Activated CD8-positive, alpha-beta memory T cell treated with anti-CD3 and anti-CD28 coated beads, Interleukin-2, amount 50 U/mL, for 4 hours (primary cell): ENCODE measurements around the gene GAL3ST2.
"Not testable (repeated sequence)": the region's sequence is repeated elsewhere in the genome, so short reads cannot be mapped to it uniquely, and the experiment has no call there.

ENCODE experiments used
- DNase-seq: peaks from one replicate; pipeline ENCODE4 v3.0.0-alpha.2; 2020

The GAL3ST2 gene

DNA sequence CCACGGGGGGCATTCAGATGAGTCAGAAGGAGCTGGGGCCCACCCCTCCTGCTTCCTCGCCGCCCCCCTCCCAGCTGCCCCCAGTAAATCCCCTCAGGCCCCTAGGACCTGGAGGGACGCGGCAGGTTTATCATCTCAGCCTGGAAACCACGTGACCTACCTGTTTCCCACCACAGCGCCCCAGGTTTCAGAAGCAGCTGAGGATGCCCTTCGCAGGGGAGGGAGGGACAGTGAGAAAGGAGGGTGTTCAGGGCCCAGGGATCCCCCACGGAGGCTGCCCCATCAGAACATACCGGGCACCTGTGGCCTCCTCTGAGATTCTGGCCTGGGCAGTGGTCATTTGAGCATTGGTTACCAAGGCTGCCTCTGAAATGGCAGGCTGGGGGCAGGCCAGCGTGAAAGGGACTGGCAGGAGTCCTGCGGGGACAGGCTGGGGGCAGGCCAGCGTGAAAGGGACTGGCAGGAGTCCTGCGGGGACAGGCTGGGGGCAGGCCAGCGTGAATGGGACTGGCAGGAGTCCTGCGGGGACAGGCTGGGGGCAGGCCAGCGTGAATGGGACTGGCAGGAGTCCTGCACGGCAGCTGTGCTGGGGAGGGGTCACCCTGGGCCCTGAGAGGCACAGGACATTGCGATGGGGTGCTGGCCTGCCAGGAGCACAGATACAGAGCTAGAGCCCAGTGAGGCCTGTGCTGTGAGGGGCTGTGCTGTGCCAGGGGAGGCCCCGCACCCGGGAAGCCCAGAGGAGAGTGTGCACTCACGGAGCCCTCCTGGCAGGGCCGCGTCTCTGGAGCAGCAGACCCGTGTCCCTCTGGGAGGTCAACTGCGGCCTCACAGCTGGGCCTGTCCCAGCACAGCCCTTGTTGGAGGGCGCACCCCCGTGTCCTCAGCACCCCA lies 33.9 kb downstream of the GAL3ST2 start:
- no peak for DNase-seq

DNA sequence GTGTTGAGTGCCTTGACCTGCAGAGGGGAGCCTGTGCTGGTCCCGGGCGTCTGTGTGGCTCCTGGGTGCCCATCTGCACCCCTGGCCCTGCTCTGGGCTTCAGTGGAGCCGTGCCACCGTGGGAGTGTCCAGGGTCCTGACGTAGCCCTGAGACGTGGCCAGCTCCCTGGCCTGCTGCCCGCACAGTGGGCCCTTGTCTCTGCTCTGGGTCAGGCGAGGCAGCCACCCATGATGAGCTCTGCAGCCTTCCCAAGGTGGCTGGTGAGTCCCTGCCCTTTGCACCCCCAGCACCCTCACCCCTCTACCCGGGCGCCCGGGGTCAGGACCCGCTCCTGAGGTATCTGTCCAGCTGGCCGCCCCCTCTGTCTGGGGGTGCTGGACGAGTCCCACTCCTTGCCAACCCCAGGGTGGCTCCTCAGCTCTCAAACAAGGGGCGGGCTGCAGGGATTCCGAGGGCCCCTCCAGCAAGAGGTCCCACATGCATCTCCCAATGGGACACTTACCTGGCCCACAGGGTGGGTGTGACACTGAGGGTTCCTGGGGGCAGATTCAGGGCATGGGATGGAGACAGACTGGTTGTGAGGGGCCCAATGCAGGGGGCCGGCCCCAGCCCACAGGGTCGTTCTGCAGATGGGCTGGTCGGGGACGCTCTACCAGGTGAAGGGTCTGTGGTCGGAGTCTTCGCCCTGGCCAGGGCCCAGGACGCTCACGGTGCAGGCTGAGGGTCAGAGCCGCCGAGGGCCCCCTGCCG lies 34.8 kb downstream of the GAL3ST2 start:
- DNase-seq = no peak

DNA sequence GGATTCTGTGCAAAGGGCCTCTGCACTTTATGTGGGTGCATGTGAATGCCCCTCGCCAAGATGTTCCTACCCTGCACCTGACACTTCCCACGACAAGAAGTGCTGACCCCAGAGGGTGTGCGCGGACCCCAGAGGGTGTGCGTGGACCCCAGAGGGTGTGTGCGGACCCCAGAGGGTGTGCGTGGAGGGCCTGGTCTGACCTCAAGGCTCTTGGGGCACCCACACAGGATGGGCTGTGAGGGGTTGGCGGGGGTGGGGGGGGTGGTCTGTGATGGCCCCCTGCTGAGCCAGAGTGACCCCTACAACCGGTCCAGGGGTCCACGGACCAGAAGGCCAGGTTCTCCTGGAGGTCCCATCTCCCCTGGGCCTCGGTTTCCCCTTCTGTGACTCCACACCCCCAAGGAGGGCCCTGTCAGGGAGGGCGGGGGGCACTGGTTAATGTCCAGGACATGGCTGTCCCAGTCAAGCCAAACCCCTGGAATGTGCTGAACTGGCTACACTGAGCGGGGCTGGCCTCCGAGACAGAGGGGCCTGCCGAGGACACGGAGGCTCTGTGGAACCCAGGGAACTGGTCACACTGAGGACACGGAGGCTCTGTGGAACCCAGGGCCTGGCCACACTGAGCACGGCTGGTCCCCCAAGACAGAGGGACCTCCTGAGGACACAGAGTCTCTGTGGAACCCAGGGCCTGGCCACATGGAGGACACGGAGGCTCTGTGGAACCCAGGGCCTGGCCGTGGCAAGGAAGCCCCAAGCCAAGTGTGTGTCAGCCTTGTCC lies 35.5 kb downstream of the GAL3ST2 start:
- no peak for DNase-seq

DNA sequence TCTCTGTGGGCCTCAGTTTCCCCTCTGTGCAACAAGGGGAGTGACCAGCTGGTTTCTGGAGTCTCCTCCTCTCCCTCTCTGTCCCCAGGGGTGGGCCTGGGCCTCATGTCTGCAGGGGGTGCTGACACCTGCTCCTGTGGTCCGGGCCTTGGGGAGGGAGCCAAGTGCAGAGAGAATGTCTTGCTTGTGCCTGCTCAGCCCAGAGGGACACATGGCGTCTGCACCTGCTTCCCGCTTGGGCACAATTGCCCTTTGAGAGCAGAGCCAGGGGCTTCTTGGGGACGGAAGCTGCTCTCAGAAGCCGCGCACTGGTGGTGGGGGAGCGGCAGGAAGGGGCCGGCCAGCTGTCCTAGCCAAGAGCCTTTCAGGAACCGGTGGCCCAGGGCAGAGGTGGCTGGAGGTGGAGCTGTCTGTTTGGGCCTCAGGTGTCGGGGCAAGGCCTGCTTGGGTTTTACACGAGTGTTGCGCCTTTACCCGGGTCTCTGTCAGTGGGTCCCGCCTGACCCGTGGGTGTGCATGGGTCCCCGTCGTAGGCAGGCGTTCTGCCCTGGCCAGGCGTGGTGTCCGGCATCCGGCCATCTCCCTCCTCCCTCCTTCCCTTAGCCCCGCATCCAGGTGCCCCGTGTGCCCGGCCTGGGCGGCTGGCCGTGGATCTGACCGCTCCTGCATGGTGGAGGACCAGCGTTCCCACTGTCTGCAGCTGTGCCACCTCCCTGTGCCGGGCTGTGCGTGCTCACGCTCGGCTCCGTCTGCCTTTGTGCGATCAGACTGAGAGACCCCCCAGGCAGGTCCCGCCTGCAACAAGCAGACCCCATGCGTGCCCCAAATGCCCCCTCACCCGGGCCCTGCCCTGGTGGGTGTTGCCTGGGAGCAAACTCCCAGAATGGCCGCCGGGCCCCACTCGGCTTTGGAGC lies 36.4 kb downstream of the GAL3ST2 start:
- peak; percentile 13 for DNase-seq

DNA sequence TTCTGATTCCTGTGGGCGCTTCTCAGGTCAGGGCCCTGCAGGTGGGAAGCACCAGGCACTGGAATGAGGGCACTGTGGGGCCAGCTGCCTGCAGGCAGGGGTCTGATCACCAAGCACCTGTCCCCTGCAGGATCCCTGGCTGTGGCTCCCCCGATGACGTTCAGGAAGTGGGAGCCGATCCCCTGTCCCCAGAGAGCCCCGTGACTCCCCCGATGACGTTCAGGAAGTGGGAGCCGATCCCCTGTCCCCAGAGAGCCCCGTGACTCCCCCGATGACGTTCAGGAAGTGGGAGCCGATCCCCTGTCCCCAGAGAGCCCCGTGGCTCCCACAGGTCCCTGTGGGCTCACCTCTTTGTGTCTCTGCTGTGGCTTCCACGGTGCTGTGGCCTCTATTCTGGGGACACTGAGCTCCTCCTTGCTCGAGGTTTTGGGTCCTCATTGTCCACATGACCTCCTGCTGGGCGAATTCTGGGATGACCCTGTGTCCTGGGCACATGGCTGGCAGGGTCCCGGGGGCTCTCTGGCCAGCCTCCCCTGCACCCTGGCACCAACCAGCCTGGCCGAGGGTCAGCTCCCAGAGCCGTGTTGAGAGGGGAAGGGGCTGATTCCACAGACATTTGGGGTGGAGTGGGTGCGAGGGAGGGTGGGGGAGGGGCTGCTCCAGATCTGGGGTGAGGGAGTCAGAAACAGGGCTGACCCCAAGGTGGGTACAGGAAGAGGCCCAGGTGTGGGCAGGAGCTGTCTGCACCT lies 37.2 kb downstream of the GAL3ST2 start:
- DNase-seq = peak; percentile 14

DNA sequence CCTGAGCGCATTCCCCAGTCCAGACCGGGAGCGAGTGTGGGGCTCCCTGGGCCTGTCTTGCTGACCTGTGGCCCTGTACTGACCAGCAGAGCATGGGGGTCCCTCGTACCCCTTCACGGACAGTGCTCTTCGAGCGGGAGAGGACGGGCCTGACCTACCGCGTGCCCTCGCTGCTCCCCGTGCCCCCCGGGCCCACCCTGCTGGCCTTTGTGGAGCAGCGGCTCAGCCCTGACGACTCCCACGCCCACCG lies 37.7 kb downstream of the GAL3ST2 start:
- DNase-seq = no peak

DNA sequence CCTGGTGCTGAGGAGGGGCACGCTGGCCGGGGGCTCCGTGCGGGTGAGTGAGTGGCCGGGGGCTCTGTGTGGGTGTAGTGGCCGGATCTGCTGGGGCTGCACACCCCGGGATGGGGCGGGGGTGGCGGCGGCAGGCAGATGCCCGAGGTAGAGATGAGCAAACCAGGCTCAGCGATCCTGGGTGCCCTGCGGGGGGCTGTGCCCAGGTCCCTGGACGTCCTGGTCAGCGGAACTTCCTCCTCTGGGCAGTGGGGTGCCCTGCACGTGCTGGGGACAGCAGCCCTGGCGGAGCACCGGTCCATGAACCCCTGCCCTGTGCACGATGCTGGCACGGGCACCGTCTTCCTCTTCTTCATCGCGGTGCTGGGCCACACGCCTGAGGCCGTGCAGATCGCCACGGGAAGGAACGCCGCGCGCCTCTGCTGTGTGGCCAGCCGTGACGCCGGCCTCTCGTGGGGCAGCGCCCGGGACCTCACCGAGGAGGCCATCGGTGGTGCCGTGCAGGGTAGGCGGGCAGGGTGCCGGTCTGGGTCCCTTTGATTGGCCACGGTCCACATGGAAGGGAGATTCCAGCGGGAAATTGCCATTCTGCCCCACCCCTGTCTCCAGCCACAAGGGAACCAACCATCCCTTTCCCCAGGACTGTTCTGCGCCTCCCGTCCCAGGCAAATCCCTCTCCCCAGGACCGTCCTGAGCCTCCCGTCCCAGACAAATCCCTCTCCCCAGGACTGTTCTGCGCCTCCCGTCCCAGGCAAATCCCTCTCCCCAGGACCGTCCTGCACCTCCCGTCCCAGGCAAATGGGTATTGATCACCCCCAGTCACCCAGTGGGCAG lies 38.2 kb downstream of the GAL3ST2 start:
- no peak for DNase-seq

DNA sequence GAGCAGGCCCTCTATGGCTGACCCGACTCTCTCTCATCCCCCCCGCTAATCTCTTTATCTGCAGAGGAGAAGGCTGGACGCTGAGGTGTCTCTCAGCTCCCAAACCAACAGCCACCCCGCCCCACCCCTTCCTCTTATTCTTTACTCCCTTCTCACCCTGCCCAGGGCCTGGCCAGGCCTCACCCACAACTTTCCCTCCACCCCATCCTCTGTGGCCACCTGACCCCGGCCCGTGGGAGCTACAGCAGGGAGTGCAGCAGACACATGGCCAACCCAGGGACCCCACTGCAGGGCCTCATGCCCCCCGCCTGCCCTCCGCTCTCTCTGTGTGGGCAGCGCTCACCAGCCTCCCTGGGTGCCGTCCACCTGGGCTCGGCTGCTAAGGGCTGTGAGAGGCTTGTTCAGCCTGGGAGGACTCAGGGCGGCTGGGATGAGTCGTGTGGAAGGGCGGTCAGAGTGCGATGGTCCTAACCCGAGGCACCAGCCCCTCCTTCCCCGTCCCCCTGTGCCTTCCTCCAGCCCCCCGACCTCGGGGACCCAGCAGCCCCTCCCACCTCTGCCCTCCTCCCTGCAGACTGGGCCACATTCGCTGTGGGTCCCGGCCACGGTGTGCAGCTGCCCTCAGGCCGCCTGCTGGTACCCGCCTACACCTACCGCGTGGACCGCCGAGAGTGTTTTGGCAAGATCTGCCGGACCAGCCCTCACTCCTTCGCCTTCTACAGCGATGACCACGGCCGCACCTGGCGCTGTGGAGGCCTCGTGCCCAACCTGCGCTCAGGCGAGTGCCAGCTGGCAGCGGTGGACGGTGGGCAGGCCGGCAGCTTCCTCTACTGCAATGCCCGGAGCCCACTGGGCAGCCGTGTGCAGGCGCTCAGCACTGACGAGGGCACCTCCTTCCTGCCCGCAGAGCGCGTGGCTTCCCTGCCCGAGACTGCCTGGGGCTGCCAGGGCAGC lies 39.1 kb downstream of the GAL3ST2 start:
- no peak for DNase-seq

DNA sequence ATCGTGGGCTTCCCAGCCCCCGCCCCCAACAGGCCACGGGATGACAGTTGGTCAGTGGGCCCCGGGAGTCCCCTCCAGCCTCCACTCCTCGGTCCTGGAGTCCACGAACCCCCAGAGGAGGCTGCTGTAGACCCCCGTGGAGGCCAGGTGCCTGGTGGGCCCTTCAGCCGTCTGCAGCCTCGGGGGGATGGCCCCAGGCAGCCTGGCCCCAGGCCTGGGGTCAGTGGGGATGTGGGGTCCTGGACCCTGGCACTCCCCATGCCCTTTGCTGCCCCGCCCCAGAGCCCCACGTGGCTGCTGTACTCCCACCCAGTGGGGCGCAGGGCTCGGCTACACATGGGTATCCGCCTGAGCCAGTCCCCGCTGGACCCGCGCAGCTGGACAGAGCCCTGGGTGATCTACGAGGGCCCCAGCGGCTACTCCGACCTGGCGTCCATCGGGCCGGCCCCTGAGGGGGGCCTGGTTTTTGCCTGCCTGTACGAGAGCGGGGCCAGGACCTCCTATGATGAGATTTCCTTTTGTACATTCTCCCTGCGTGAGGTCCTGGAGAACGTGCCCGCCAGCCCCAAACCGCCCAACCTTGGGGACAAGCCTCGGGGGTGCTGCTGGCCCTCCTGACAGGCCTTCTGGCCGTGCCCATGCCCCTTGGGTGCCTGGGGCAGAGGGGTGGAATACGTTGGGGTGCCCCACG lies 40.0 kb downstream of the GAL3ST2 start:
- DNase-seq = no peak

DNA sequence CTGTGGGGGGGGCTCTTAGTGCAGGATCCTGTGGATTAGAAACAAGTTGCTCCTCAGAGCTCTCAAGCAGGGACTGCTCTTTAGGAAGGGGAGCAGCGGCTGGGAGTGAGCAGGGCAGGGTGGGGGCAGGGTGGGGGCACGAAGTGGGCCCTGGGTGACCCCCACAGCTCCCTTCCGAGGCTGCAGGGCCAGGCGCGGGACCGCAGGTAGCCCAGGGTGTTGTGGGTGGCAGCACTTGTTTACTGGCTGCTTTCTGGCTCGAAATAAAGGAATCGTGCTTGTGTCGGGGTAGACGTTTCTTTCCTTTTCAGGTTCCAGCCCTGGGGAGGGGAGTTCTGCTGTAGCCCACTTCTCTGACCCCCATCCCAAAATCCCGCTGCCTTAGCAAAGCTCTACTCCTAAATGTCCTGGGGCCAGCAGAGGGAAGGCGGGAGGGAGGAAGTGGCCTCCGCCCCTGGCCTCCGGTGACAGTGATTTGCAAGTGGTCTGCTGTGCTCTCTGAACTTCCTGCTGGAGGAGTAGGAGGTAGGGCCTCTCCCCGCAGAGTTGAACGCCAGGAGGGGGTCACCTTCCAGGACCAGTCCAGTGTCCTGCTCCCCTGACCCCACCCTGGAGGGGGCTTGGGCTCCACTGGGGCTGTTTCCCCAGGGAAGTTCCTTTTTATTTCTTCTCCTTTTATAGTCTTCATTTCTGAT lies 40.7 kb downstream of the GAL3ST2 start:
- no peak for DNase-seq

DNA sequence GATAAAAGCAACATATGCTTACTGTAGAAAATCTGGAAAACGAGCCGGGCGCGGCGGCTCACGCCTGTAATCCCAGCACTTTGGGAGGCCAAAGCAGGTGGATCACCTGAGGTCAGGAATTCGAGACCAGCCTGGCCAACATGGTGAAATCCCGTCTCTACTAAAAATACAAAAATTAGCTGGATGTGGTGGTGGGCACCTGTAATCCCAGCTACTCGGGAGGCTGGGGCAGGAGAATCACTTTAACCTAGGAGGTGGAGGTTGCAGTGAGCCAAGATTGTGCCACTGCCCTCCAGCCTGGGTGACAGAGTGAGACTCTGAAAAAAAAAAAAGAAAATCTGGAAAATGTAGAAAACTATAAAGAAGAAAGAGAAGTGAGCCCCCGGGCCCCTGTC lies 41.2 kb downstream of the GAL3ST2 start:
- not testable (repeated sequence) for DNase-seq

DNA sequence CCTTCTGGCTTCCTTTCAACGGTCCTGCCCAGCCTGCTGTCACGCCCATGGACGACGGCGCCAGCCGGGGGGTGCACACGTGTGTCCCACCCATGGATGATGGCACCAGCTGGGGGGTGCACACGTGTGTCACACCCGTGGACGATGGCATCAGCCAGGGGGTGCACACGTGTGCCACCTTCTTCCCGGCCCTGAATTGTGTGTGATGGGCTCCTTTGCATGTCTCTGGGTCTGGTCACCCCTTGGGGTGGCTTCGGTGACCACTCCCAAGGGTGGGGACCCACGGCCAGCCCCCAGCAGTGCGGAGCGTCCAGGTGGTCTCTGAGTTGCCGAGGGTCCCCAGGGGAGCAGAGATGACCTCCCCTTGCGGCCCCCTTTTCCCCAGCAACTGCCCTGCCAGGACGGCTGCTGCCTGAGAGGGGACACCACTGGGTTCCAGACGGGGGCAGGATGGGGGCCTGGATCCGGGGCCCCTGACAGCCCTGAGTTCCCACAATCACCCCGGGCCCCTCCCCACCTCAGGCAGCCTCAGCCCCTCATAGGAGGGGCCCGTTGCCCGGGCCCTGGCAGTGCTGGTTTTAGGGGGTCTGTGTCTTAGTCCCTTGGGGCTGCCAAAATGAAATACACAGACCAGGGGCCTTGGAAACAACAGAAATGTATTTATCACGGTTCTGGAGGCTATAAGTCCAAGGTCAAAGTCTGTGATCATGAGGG lies 41.8 kb downstream of the GAL3ST2 start:
- no peak for DNase-seq

DNA sequence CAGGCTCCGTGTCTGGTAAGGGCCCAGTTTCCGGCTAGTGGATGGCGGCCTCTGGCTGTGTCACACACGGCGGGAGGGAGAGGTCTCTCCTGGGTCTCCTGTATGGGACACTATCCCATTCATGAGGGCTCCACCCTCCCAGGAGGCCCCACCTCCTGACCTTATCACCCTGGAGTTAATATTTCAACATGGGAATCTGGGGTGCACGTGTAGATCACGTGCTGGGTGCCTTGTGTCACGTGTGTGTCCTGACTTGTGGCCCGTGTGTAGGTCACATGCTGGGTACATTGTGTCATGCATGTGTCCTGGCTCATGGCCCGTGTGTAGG lies 42.3 kb downstream of the GAL3ST2 start:
- DNase-seq = no peak

DNA sequence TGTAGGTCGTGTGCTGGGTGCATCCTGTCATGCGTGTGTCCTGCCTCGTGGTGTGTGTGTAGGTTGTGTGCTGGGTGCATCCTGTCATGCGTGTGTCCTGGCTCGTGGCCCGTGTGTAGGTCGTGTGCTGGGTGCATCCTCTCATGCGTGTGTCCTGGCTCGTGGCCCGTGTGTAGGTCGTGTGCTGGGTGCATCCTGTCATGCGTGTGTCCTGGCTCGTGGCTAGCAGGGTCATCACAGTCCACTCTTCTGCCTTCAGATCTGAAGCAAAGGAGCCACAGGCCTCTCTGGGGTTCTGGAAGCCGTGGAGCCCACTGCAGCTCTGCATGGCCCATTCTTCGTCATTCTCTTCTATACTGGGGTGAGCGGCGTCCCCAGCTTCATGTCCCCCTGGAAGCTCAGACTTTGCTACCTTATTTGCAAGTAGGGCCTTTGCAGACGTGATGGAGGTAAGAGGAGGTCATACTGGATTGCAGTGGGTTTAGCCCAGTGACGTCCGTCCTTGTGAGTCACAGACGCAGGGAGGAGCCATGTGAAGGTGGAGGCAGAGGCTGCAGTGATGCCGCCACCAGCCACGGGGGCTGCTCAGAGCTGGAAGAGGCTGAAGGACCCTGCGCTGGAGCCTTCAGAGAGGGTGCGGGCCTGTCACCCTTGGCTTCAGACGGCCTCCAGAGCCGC lies 43.5 kb downstream of the GAL3ST2 start:
- DNase-seq = not testable (repeated sequence)

DNA sequence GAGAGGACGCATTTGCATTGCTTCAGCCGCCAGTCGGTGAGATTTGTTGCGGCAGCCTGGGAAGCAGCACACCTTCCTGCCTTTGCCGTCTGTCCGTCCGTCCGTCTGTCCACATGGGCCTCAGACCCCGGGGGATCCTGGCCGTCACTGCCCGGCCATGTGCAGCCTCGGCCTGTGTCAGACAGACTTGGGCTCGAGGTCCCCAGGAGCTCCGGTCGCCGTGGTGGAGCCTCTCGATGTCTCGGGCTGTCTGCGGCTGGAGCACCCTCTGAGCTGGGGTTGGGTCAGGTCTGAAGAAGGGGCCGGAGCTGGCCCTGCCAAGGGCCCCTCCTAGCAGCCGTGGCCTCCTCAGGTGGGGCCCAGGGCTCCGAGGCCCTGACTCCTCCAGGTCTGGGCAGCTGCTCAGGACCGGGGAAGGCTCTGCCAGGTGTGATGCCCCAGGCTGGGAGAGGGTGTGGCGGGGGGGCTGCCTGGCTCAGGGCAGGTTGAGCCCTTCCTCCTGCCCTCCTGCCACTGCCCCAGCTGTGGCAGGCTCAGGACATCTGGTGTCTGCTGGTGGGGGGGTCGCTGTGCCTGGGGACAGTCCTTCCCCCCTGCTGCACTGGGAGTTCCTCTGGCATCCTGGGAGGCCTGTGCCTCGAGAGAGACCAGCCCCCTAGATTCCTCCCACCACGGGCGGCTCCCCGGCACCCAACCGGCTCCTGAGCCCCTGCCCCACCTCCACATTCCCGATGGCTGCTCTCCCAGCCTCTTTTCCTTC lies 44.2 kb downstream of the GAL3ST2 start:
- no peak for DNase-seq

DNA sequence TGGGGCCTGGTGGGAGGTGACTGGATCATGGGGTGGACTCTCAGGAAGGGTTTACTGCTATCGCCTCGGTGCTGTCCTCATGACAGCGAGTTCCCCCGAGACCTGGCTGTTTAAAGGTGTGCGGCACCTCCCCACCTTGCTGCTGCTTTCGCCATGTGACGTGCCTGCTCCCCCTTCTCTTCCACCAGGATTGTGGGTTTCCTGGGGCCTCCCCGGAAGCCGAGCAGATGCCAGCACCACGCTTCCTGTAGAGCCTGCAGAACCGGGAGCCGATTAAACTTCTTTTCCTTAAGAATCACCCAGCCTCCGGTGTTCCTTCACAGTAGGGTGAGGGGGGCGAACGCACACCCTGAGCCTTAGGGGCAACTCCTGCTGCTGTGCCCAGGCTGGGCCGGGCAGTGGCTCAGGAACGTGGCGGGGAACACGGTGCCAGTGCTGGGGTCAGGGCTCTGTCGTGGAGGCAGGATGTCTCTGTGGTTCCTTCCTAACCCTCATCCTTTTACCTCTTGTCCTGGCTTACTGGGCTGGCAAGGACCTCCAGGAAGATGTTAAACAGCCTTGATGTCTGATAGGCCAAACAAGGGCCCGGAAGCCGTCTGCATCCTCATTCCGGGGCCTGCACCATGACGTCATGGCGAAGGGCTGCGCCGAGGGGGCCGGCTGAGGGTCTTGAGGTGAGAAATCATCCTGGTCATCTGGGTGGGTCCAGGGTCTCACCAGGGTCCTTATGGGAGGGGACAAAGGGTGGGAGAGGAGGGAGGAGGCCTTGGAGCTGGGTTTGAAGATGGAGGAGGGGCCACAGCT lies 45.0 kb downstream of the GAL3ST2 start:
- no peak for DNase-seq
